ENCODE results near the gene CEP152. TPM values are rescaled to one million over a fixed set of nuclear protein-coding genes. Genes with fewer than 3 reads are reported as not detected.

The CEP152 gene
- total and polyA plus RNA-seq, 2 of the 13 experiments (the other 11 are each of a cell fraction or from before 2014, with no cell fraction given) = 1.3 to 14.7 TPM

- H3K4me1 ChIP-seq (ENCODE audit: insufficient read depth, low read length) = peaks cover 12% of the 10 kb centered on the region
- no peaks in the 10 kb centered on the region for H4K20me1 ChIP-seq (ENCODE audit: insufficient read depth, low read length)
- in situ Hi-C loops (cut with HindIII; ENCODE audit: extremely low pct_ligation_motif_present, low pct_unique_long_range_greater_than_20kb) (no loop called here), intact Hi-C loops (cut with micrococcal nuclease; ENCODE audit: unreplicated experiment) (no loop called here)
- H3K27ac ChIP-seq (ENCODE audit: extremely low read length, insufficient read depth, low read length) = no peak overlapping the region
- no peak overlapping the region for H3K9ac ChIP-seq (ENCODE audit: insufficient read depth, low read depth, low read length)
- H3K4me3 ChIP-seq (replicated peaks in 1 of 3; ENCODE audit: insufficient read depth in 1 of 3, low read depth in 2 of 3, low read length in 3 of 3) = no peak overlapping the region
- H3K9me3 ChIP-seq (ENCODE audit: low read length) = peaks cover 7% of the 10 kb centered on the region
- no peak for TF ChIP-seq TFAP4 (IDR thresholded peaks at IDR 0.05; ENCODE audit: borderline replicate concordance, low read depth)
- no peak overlapping the region for H3K4me2 ChIP-seq (ENCODE audit: low read depth, low read length)
- ATAC-seq (no peak), DNase-seq (ENCODE audit: low spot score) (no peak), FAIRE-seq (no peak)
- ChIA-PET CTCF (ENCODE audit: low intra/inter-chr PET ratio, low total read pairs) (no interaction called here), POLR2A (no interaction called here)
- H3K36me3 ChIP-seq (replicated peaks in 1 of 2; ENCODE audit: control insufficient read depth in 1 of 2, insufficient read depth in 2 of 2, low read length in 2 of 2) = no peaks in the 10 kb centered on the region
- WGBS (ENCODE audit: low lambda C conversion rate) = 85% methylated on average over 2 of the region's 2 CpGs
- H3K79me2 ChIP-seq (ENCODE audit: insufficient read depth, low read length) = no peaks in the 10 kb centered on the region
- H3K27me3 ChIP-seq (ENCODE audit: control insufficient read depth in 1 of 2, insufficient read depth in 2 of 2, low read length in 2 of 2) = no peaks in the 10 kb centered on the region
- no peak overlapping the region for H2AFZ ChIP-seq (ENCODE audit: low read length)
- no TSS peak for BruUV-seq (replicated peaks)
These were observed 92.2 kb downstream of the CEP152 start for GRCh38 chr15:48718646-48719045.

- H3K4me2 ChIP-seq (ENCODE audit: low read depth, low read length) = no peak overlapping the region
- H3K36me3 ChIP-seq (replicated peaks in 1 of 2; ENCODE audit: control insufficient read depth in 1 of 2, insufficient read depth in 2 of 2, low read length in 2 of 2) = no peaks in the 10 kb centered on the region
- H3K4me3 ChIP-seq (replicated peaks in 1 of 3; ENCODE audit: insufficient read depth in 1 of 3, low read depth in 2 of 3, low read length in 3 of 3) = no peak overlapping the region
- peaks cover 12% of the 10 kb centered on the region for H3K4me1 ChIP-seq (ENCODE audit: insufficient read depth, low read length)
- ATAC-seq = no peak
- no peak for FAIRE-seq
- no peaks in the 10 kb centered on the region for H3K27me3 ChIP-seq (ENCODE audit: control insufficient read depth in 1 of 2, insufficient read depth in 2 of 2, low read length in 2 of 2)
- DNase-seq (ENCODE audit: low spot score) = no peak
- no peaks in the 10 kb centered on the region for H3K79me2 ChIP-seq (ENCODE audit: insufficient read depth, low read length)
- ChIA-PET POLR2A (no interaction called here), CTCF (ENCODE audit: low intra/inter-chr PET ratio, low total read pairs) (no interaction called here)
- in situ Hi-C loops (cut with HindIII; ENCODE audit: extremely low pct_ligation_motif_present, low pct_unique_long_range_greater_than_20kb) = no loop called here
- H3K9ac ChIP-seq (ENCODE audit: insufficient read depth, low read depth, low read length) = no peak overlapping the region
- intact Hi-C loops (cut with micrococcal nuclease; ENCODE audit: unreplicated experiment) = no loop called here
- H4K20me1 ChIP-seq (ENCODE audit: insufficient read depth, low read length) = no peaks in the 10 kb centered on the region
- no peak overlapping the region for H2AFZ ChIP-seq (ENCODE audit: low read length)
- WGBS (ENCODE audit: low lambda C conversion rate) = 92% methylated on average over 4 of the region's 4 CpGs
- BruUV-seq (replicated peaks) = no TSS peak
- H3K27ac ChIP-seq (ENCODE audit: extremely low read length, insufficient read depth, low read length) = no peak overlapping the region
- peaks cover 7% of the 10 kb centered on the region for H3K9me3 ChIP-seq (ENCODE audit: low read length)
- TF ChIP-seq ZMAT5 (CRISPR knock-in tag; IDR thresholded peaks at IDR 0.05; ENCODE audit: borderline replicate concordance, low read depth) = no peak
- TF ChIP-seq STAG1 (CRISPR knock-in tag; IDR thresholded peaks at IDR 0.05) = no peak
- no peak for TF ChIP-seq ZGPAT (CRISPR knock-in tag; IDR thresholded peaks at IDR 0.05)
- TF ChIP-seq PRDM4 (CRISPR knock-in tag; IDR thresholded peaks at IDR 0.05; ENCODE audit: borderline replicate concordance) = no peak
- TF ChIP-seq ATF7 (IDR thresholded peaks at IDR 0.05) = no peak
- no peak for TF ChIP-seq ATF7 (CRISPR knock-in tag; IDR thresholded peaks at IDR 0.05)
- no peak for TF ChIP-seq HMGA1 (CRISPR knock-in tag; conservative IDR thresholded peaks at IDR 0.05)
- no peak for TF ChIP-seq KDM6A (CRISPR knock-in tag; IDR thresholded peaks at IDR 0.05; ENCODE audit: low read depth)
- no peak for TF ChIP-seq FOXP4 (CRISPR knock-in tag; IDR thresholded peaks at IDR 0.05)
- no peak for TF ChIP-seq ZNF83 (CRISPR knock-in tag; IDR thresholded peaks at IDR 0.05; ENCODE audit: borderline replicate concordance)
- no peak for TF ChIP-seq EEA1 (CRISPR knock-in tag; IDR thresholded peaks at IDR 0.05; ENCODE audit: borderline replicate concordance)
- no peak for TF ChIP-seq ZSCAN9 (CRISPR knock-in tag; IDR thresholded peaks at IDR 0.05; ENCODE audit: borderline replicate concordance)
These were observed 93.4 kb downstream of the CEP152 start for GRCh38 chr15:48717458-48717857.
